ENCODE measurements around the gene TLR6.

Gene TLR6

GRCh38 chr4:38785901-38786402, 70.7 kb downstream of the TLR6 start:
- no peak for TF ChIP-seq CTCF (IDR thresholded peaks at IDR 0.05; ENCODE audit: insufficient read depth, missing control alignments)
- no peak for FAIRE-seq
- DNase-seq (ENCODE audit: insufficient read length, low spot score): no peak

GRCh38 chr4:38785041-38785790, 71.4 kb downstream of the TLR6 start:
- TF ChIP-seq CTCF (IDR thresholded peaks at IDR 0.05; ENCODE audit: insufficient read depth, missing control alignments): no peak
- DNase-seq (ENCODE audit: insufficient read length, low spot score): no peak
- FAIRE-seq: no peak

- TF ChIP-seq CTCF (IDR thresholded peaks at IDR 0.05; ENCODE audit: insufficient read depth, missing control alignments): no peak
- FAIRE-seq (no peak), DNase-seq (ENCODE audit: insufficient read length, low spot score) (no peak)
These were observed 72.5 kb downstream of the TLR6 start for GRCh38 chr4:38784141-38784540.

GRCh38 chr4:38783109-38783460, 73.5 kb downstream of the TLR6 start:
- FAIRE-seq (no peak), DNase-seq (ENCODE audit: insufficient read length, low spot score) (no peak)
- no peak for TF ChIP-seq CTCF (IDR thresholded peaks at IDR 0.05; ENCODE audit: insufficient read depth, missing control alignments)

GRCh38 chr4:38782452-38783108, 74.0 kb downstream of the TLR6 start, which contains the start of gene TLR10:
TSS of gene TLR10 (minus strand) at chr4:38782990. CDS start at chr4:38775590, 7,400 bp downstream.
- FAIRE-seq: no peak
- peak; percentile 54 for TF ChIP-seq CTCF (IDR thresholded peaks at IDR 0.05; ENCODE audit: insufficient read depth, missing control alignments)
- no peak for DNase-seq (ENCODE audit: insufficient read length, low spot score)

- FAIRE-seq (no peak), DNase-seq (ENCODE audit: insufficient read length, low spot score) (no peak)
- TF ChIP-seq CTCF (IDR thresholded peaks at IDR 0.05; ENCODE audit: insufficient read depth, missing control alignments): no peak
These were observed 74.8 kb downstream of the TLR6 start for GRCh38 chr4:38781854-38782261.

Measured in D721Med (cell line).